Brain pericyte (primary cell): Measurements from ENCODE around the gene ALG8.
"Not testable (repeated sequence)": the region's sequence is repeated elsewhere in the genome, so short reads cannot be mapped to it uniquely, and the experiment has no call there.

ENCODE experiments used
- DNase-seq: peaks from one replicate; pipeline ENCODE4 v3.0.0-alpha.2; 2012; ENCODE audit warnings: low read depth, low spot score

Gene ALG8

DNA sequence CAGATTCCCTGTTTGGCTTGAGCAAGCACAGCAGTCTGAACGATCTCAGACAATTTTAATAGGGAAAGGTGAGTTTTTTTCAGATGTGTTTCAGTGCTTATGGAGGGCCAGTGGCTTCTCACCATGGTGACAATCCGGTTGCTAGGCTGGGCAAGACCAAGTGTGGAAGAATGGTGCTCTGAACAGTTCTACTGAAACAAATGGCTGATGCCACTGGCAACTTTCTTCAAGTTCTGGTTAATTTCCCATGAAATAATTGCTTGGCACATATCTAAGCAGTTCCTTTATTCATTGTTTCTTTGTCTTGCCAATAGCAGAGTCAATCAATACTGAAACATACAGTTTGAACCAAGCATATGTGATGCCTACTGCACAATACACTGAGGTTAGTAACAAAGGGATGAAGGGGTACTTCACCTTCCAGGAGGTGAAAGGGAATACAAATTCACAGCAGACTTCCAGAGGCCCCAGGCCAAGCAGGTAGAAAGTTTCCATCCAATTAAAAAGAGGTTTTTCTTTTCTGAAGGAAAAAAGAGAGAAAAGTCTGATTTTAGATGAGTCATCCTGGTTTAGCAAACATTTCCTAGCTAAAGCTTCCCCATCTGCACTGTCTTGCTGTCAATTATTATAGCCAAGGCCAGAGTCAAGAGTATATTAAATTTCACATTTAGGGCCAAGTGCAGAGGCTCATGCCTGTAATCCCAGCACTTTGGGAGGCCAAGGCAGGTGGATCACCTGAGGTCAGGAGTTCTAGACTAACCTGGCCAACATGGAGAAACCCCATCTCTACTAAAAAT lies 38.6 kb downstream of the ALG8 start:
- DNase-seq, result no peak

- DNase-seq, result no peak
Observed at GRCh38 chr11:78100261-78100660, 39.2 kb downstream of the ALG8 start.

DNA sequence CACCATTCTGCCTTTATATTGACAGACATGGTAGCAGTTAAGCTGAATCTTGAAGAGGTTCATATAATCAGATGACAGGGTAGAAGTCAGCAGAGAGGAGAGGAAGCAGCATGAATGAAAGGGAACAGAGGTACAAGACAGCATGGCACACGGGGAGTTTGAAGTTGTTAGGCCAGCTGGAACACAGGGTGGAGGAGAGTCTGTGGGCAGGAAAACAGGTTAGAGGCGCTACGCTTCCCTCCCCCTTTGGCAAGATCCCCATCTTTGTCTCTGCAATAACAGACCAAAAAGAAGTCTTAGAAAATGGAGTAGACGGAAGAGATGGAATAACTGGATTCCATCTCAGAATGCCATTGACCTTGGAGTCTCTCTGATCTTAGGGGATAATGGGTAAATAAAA lies 39.8 kb downstream of the ALG8 start:
- no peak for DNase-seq

GRCh38 chr11:78097666-78098385 lies 41.6 kb downstream of the ALG8 start:
- DNase-seq, result no peak

DNA sequence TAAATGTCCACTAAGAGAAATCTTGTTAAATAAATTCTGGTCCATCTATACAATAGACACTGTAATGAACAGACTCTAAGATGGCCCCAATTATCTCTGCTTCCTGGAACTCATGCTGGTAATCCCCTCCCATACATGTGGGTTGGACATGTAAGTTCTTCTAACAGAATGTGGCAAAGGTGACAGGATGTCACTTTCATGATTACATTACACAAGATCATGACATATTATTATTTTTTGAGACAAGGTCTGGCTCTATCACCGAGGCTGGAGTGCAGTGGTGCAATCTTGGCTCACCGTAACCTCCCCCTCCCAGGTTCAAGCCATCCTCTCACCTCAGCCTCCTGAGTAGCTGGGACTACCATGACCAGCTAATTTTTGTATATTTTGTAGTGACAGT lies 45.2 kb downstream of the ALG8 start:
- DNase-seq, result no peak

- not testable (repeated sequence) for DNase-seq
Observed at GRCh38 chr11:78086521-78087074, 52.8 kb downstream of the ALG8 start.

DNA sequence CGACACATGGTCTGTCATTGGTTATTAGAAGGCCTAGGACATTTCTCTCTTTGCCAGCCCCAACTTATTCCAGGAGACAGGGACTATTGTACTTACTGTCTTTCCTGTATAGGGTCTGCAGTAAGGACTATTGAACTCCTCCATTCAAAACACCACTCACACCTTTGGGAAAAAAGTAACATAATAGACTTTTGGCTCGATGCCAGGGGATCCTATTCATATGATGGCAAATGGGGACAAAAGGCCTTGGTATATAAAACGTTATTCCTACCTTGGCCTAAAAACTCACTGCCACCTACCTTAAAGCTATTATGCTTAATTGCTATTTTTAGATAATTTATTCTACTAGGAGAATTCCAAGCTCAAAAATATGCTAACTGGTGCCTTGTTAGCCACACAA lies 53.5 kb downstream of the ALG8 start:
- DNase-seq, result no peak

DNA sequence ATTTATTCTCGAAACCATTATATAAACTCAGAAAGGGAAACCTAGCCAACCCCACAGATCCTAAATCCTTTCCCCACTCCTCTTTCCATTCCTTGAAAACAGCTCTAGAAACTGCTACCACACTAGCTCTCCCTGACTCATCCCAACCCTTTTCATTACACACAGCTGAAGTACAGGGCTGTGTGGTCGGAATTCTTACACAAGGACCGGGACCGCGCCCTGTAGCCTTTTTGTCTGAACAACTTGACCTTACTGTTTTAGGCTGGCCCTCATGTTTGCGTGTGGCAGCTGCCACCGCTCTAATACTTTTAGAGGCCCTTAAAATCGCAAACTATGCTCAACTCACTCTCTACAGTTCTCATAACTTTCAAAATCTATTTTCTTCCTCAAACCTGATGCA lies 54.9 kb downstream of the ALG8 start:
- not testable (repeated sequence) for DNase-seq

- DNase-seq, result no peak
Observed at GRCh38 chr11:78083021-78083420, 56.4 kb downstream of the ALG8 start.

DNA sequence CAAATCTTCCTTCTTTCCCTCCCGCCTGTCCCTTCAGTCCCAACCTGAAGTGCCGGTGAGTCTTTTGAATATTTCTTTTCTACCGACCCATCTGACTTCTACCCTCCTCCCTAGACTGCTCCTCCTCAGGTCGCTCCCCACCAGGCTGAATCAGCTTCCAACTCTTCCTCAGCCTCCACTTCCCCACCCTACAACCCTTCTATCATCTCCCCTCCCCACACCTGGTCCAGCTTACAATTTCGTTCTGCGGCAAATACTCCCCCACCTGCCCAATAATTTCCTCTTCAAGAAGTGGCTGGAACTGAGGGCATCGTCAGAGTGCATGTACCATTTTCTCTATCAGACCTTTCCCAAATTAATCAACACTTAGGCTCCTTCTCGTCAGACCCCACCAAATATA lies 57.3 kb downstream of the ALG8 start:
- no peak for DNase-seq

- DNase-seq, result no peak
Observed at GRCh38 chr11:78081583-78081982, 57.8 kb downstream of the ALG8 start.

DNA sequence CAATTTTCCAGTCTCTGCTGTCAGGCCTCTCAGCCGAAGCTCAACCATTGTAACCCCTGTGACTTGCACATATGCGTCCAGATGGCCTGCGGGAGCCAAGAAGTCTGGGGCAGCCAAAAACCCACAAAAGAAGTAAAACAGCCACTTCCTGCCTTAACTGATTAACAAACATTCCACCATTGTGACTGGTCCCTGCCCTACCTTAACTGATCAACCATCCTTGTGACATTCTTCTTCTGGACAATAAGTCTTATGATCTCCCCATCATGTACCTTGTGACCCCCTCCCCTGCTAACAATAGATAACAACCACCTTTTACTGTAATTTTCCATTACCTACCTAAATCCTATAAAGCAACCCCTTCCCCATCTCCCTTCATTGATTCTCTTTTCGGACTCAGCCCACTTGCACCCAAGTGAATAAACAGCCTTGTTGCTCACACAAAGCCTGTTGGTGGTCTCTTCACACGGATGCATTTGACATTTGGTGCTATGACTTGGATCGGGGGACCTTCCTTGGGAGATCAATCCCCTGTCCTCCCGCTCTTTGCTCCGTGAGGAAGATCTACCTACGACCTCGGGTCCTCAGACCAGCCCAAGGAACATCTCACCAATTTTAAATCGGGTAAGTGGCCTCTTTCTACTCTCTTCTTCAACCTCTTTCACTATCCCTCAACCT lies 58.5 kb downstream of the ALG8 start:
- DNase-seq, result no peak

- no peak for DNase-seq
Observed at GRCh38 chr11:78080084-78080817, 59.2 kb downstream of the ALG8 start.

DNA sequence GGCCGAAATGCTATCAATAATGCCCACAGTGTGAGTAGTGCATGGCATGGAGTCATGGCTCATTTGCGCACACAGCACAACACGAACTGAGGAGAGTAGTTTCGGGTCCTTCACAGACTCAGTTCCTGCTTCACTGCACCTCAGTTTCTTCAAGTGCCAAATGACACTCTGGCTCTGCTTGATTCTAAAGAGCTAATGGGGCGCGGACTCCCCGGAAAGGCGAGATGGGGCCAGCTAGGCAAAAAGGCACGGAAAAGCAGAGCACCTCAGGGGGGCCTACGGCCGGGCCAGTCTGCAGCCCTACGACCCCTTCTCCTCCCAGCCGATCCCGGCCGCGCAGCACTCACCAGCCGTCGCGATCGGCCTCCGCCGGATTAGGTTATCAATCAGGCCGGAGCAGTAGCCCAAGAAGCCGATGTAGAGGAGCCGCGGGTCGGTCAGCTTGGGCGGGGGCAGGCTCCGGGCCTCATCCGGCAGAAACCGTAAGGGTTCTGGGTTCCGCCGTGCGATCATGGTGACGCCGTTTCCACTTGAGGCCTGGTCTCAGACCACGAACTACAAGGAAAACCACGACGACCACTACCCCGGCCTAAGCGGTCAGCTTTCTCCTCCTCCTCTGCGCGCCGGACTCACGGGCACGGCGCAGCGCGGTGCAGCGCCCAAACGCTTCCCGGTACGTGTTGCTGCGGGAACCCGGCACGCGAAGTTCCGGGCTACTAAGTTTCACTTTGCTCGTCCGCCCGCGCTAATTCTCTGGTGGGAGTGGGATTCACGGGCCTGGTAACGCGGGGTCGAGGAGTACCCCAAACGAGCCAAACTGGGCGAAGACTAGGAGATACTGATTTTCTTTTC lies 60.0 kb downstream of the ALG8 start, which contains the start of gene NDUFC2:
TSS of gene NDUFC2 (minus strand) at position 631 of the 852 bp plus-strand sequence. CDS start at position 513, 118 bp downstream.
- DNase-seq, result peak; percentile 59

DNA sequence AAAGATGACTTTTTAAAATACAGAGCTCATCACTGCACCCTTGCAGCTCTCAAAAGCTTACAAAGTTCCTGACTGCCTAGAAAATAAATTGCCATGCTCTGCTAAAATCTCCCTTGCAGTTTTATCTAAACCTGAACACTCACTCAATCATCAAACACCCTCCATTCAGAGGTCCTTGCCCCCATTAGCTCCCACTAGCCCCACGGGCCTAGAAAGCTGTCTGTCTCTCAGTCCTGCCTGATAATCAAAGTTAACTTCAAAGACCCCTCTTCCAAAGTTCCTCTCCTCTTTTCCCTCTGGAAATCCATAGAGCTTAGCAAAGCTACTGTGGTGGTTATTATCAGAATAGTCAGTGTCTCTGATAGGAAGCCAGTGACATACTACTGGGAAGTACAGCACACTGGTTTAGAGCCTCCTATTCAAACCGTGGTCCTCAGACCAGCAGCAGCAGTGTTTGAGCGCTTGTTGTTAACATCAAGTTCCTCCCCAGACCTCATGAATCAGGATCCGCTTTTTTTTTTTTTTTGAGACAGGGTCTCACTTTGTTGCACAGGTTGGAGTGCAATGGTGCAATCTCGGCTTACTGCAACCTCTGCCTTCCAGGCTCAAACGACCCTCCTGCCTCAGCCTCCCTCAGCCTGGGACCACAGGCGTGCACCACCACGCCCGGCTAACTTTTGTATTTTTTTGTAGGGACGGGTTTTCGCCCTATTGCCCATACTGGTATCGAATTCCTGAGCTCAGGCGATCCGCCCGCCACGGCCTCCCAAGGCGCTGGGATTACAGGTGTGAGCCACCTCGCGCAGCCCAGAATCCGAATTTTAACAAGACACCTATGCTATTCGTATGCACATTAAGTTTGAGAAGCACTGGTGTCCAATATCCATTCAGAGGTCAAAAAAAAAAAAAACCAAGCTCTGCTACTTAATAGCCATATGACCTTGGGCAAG lies 60.9 kb downstream of the ALG8 start:
- no peak for DNase-seq

GRCh38 chr11:78077592-78077991 lies 61.8 kb downstream of the ALG8 start:
- DNase-seq, result not testable (repeated sequence)

- no peak for DNase-seq
Observed at GRCh38 chr11:78076733-78077403, 62.6 kb downstream of the ALG8 start.

- DNase-seq, result no peak
Observed at GRCh38 chr11:78074756-78075155, 64.7 kb downstream of the ALG8 start.

DNA sequence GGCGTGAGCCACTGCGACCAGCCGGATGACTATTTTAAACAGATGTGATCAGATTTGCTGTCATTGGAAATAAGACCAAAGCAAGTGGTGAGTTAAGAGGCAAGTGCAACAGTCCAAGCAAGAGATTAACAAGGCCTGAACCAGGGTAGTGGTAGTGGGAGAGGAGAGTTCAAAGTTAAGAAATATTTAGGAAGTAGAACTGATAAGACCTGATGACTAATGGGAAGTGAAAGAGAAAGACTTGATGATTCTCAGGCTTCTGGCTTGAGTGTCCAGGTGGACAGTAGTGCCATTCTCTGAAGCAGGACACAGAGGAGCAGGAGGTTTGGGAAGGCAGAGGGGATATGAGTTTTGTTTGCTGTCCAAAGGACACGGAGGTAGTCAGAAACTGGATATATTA lies 67.0 kb downstream of the ALG8 start:
- DNase-seq, result no peak
